Lung microvascular endothelial cell (primary cell): ENCODE results near the gene ZNF507. TPM values are rescaled to one million over a fixed set of nuclear protein-coding genes. Genes with fewer than 3 reads are reported as not detected.
"Not testable (repeated sequence)": the region's sequence is repeated elsewhere in the genome, so short reads cannot be mapped to it uniquely, and the experiment has no call there.

Experiments
- DNase-seq, 2 donors: peaks; one replicate each; pipeline versions ENCODE4 v3.0.0 to v3.0.0-alpha.2; 2010; ENCODE audit warnings: low read depth in 2 of 2
- total RNA-seq: library from RNA; depleted of rRNA; stranded (reverse); fragments of >200 nt; gene quantifications from 2 replicates; pipeline ENCODE4 v1.2.1, GENCODE V29; 2014

The ZNF507 gene
- total RNA-seq, 1 donor from 2014 or later: 8.9 TPM

DNA sequence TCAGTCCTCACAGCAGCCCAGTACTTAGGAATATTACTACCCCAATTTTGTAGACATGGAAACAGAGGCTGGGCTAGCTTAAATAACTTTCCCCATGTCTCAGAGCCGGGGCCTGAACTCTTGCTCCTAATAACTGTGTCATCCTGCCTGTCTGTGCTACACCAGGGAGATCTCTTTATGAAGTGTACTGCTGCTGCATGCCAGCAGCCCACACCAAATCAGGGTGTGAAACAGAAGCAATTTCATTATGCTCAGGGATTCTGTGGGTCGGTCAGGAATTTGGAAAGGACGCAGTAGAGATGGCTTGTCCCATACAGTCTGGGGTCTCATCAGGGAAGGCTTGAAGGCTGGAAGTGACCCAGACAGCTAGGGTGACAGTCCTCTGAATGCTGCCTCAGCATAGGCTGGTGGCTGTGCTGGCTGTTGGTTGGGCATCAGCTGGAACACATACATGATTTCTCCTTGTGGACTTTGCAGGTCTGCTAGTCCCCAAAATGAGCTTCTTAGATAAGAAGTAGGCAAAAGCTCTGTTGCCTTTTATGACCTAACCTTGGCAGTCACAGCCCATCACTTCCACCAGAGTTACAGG is 22.6 kb downstream of the ZNF507 start:
- no peak for DNase-seq

DNA sequence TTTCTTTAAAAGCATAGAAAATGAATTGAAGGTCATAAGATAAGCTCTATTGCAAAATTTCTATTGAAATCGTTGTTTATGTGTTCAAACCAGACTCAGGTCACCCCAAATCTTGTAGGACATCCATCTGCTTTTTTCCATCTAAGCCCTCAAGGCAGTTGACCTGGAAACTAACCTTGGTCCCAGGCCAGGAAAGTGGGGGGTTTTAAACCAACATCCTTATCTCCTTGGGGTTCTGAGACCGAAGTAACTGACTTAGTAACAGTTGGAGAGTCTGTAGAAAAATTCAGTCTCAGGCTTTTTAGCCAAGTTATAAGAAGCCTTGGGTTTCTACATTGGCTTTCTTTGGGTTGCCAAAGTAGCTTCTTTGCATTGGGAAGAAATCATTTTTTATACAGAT is 23.4 kb downstream of the ZNF507 start:
- DNase-seq: no peak

GRCh38 chr19:32372726-32373517 is 27.5 kb downstream of the ZNF507 start:
- no peak for DNase-seq

- peak; percentile 95 to 98 for DNase-seq
Observed at GRCh38 chr19:32373585-32374295, 28.3 kb downstream of the ZNF507 start.

GRCh38 chr19:32374362-32374761 is 29.0 kb downstream of the ZNF507 start:
- DNase-seq: not testable (repeated sequence)

GRCh38 chr19:32377088-32377487 is 31.7 kb downstream of the ZNF507 start:
- peak in 1 of 2 donors; percentile 10 for DNase-seq

GRCh38 chr19:32380269-32380668 is 34.9 kb downstream of the ZNF507 start:
- no peak for DNase-seq

DNA sequence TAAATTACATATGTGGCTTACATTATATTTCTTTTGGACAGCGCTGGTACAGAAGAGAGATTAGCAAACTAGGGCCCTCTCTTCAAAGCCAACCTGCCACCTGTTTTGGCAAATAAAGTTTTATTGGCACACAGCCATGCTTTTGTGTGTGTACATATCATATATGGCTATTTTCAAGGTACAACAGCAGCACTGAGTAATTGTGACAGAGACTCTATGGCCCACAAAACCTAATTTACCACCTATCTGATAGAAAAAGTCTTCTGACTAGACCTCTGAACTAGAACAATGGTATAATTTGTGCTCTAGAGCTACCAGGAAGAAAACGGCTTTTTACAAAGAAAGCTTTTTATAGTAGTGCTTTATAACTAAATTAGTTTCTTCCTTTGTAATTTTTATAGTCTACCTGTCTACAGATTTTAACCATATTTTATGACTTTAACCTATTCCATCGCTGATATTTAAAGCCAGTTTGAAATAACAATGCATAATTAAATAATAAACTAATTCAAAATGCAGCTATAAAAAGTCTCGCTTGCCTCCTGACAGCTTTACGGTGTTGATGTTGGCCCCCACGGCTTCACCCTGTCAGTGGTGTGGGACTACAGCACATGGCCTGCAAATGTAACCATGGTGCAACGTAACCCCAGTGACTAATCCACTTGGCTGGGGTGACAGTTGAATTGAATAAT is 42.4 kb downstream of the ZNF507 start:
- DNase-seq: peak in 1 of 2 donors; percentile 69

- no peak for DNase-seq
Observed at GRCh38 chr19:32388393-32388855, 43.0 kb downstream of the ZNF507 start.

- DNase-seq: no peak
Observed at GRCh38 chr19:32392901-32393300, 47.5 kb downstream of the ZNF507 start.

DNA sequence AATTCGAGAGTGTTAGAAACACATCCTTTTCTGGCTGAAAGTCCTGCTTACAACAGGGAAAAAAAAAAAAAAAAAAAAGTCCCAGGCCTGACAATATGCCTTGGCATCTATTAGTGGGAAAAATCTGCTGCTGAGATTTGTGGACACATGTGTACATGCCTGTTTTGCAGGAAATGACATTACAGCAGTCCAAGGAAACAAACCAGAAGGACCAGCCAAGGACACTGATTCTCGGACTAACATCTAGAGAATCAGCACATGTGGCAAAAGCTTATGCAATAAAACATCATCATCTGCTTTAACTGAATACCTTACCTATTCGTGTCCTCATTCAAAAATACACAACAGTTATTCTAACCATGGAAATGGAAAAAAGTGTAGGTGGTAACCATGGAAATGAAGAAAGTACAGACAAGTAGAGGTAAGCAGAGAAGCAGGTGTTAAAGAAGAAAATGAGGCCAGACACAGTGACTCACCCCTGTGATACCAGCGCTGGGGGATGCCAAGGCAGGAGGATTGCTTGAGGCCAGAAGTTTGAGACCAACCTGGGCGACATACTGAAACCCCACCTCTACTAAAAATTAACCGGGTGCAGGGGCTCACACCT is 50.7 kb downstream of the ZNF507 start:
- no peak for DNase-seq

GRCh38 chr19:32397671-32398101 is 52.3 kb downstream of the ZNF507 start:
- peak in 1 of 2 donors; percentile 30 for DNase-seq

DNA sequence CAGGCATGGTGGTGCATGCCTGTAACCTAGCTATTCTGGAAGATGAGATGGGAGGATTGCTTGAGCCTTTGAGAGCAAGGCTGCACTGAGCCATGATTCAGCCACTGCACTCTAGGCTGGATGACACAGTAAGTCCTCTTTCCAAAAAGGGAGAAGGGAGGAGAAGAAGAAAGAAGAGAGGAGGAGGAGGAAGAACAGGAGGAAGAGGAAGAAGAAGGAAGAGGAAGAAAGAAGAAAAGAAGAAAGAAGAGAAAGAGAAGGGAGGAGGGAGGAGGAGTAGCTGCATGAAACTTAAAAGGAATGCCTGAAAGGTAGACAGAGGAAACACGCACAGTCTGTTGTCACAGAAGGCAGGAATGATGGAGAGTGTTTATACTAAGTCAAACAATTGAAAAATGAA is 56.6 kb downstream of the ZNF507 start:
- DNase-seq: no peak

GRCh38 chr19:32403291-32403995 is 58.0 kb downstream of the ZNF507 start:
- no peak for DNase-seq

DNA sequence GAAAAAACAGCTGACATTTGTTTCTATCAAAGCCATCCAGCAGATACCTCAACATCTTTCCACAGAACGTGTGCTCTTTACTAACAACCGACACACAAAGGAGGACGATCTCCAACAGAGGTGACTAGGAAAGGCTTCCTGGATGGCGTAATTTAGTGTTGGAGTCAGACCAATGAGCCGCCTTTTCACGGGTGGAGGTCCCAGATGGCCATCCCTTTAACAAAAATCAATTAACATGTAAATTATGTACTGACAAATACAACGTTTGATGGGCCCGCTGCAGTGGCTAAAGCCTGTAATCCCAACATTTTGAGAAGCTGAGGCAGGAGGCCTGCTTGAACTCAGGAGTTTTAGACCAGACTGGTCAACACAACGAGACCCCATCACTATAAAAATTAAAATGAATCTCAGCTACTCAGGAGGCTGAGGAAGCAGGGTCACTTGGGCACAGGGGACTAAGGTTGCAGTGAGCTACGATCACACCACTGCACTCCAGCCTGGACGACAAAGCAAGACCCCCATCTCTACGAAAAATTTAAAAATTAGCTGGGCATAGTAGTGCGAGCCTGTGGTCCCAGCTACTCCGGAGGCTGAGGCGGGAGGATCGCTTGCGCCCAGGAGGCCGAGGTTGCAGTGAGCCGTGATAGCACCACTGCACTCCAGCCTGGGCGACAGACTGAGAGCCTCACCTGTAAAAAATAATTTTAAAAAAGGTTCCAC is 59.0 kb downstream of the ZNF507 start:
- peak in 1 of 2 donors; percentile 52 for DNase-seq

GRCh38 chr19:32404933-32405430 is 59.6 kb downstream of the ZNF507 start:
- peak; percentile 58 to 77 for DNase-seq

GRCh38 chr19:32405431-32406160 is 60.2 kb downstream of the ZNF507 start, which contains the start of gene DPY19L3:
TSS of gene DPY19L3 (plus strand) at chr19:32405770. CDS start at chr19:32408254, 2,484 bp downstream.
- DNase-seq: peak; percentile 94 to 97

DNA sequence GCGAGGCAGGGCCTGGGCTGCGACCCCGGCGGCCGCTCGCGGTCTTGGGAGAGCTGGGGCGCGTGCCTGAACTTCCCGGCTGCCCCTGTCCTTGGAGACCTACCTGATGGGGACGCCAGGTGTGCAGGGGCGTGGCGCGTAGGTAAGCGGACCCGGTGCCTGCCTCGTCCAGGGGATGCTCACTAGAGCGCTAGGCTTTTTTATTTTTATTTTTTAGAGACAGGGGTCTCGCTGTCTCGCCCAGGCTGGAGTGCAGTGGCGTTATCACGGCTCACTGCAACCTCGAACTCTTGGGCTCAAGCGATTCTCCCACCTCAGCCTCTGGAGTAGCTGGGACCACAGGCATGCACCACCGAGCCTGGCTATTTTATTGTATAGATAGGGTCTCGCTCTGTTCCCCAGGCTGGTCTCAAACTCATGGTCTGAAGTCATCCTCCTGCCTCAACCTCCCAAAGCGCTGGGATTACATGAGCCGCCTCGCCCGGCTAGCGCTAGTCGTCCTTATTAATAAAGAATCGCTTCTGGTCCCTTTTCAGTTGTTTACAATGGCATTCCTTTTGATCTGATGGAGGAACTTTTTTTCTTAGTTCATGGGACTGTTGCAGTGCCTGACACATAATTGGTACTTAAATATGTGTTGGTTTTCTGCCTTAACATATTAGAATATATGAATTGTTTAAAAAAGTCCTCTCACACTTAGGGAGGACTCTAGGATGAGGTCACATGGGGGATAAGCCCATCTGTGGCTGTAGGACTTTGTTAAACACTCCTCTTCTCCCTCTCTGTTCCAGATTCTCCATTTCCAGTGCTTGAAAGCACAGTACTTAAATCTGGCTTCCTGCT is 61.0 kb downstream of the ZNF507 start:
- DNase-seq: no peak
